HepG2 (cell line): Measurements from ENCODE around the gene IKZF5.

Experiments
- PHF20 ChIP-seq: sonication (generic); formaldehyde crosslinking; IDR thresholded peaks from 2 replicates; pipeline ENCODE4 v1.5.0; 2020; ENCODE audit warnings: mild to moderate bottlenecking, missing genetic modification reagents
- POLR2AphosphoS5 ChIP-seq: IDR thresholded peaks from 2 replicates; pipeline ENCODE4 v1.6.1; 2012; ENCODE audit warnings: low read depth, low read length
- RFXANK ChIP-seq: IDR thresholded peaks from 2 replicates; pipeline ENCODE4 v1.6.1; 2016
- SNAPC2 ChIP-seq: sonication (generic); formaldehyde crosslinking; IDR thresholded peaks from 2 replicates; pipeline ENCODE4 v1.8.1; 2022; ENCODE audit warnings: mild to moderate bottlenecking, missing genetic modification reagents
- ZNF30 ChIP-seq: sonication (generic); formaldehyde crosslinking; IDR thresholded peaks from 2 replicates; pipeline ENCODE4 v1.5.0; 2020; ENCODE audit warnings: mild to moderate bottlenecking, missing genetic modification reagents
- ZNF33A ChIP-seq: sonication (generic); formaldehyde crosslinking; IDR thresholded peaks from 2 replicates; pipeline ENCODE4 v1.5.1; 2020; ENCODE audit warnings: missing genetic modification reagents, mild to moderate bottlenecking, moderate library complexity, borderline replicate concordance
- TF ChIP-seq, protein P1 (sequence below): sonication (generic); formaldehyde crosslinking; IDR thresholded peaks from 2 replicates; pipeline ENCODE4 v1.4.0; 2020; ENCODE audit warnings: low read depth, missing genetic modification reagents

DNA sequence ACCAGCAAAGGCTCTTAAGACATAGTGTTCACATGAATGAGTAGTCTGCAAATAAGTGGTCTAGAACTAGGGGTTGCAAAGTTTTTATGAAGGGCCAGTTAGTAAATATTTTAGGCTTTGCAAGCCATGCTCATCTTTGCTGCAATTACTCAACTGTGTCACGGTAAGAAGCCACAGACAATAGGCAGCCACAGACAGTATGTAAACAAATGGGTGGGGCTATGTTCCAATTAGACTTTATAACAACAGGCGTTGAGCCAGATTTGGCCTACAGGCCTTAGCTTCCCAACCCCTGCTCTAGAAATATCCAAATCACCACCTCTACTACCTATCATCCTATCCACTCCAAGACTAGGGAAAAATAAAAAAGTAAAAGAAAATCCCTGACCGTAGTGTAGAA is 9.2 kb downstream of the IKZF5 start:
- TF ChIP-seq, protein P1, sequence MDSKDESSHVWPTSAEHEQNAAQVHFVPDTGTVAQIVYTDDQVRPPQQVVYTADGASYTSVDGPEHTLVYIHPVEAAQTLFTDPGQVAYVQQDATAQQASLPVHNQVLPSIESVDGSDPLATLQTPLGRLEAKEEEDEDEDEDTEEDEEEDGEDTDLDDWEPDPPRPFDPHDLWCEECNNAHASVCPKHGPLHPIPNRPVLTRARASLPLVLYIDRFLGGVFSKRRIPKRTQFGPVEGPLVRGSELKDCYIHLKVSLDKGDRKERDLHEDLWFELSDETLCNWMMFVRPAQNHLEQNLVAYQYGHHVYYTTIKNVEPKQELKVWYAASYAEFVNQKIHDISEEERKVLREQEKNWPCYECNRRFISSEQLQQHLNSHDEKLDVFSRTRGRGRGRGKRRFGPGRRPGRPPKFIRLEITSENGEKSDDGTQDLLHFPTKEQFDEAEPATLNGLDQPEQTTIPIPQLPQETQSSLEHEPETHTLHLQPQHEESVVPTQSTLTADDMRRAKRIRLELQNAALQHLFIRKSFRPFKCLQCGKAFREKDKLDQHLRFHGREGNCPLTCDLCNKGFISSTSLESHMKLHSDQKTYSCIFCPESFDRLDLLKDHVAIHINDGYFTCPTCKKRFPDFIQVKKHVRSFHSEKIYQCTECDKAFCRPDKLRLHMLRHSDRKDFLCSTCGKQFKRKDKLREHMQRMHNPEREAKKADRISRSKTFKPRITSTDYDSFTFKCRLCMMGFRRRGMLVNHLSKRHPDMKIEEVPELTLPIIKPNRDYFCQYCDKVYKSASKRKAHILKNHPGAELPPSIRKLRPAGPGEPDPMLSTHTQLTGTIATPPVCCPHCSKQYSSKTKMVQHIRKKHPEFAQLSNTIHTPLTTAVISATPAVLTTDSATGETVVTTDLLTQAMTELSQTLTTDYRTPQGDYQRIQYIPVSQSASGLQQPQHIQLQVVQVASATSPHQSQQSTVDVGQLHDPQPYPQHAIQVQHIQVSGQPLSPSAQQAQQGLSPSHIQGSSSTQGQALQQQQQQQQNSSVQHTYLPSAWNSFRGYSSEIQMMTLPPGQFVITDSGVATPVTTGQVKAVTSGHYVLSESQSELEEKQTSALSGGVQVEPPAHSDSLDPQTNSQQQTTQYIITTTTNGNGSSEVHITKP (CRISPR knock-in tag): no peak
- TF ChIP-seq POLR2AphosphoS5 (no peak), RFXANK (CRISPR knock-in tag) (no peak), ZNF30 (CRISPR knock-in tag) (no peak), PHF20 (CRISPR knock-in tag) (no peak), SNAPC2 (no peak), ZNF33A (no peak)
